Gastrocnemius medialis (tissue), 4 donors: Measurements from ENCODE around the gene PRSS57. TPM values are rescaled to one million over a fixed set of nuclear protein-coding genes. Genes with fewer than 3 reads are reported as not detected.

ENCODE experiments used
- ATAC-seq, 2 donors: fragments of 150-250 bp; one replicate each; pipeline ENCODE4 v1.9.1; 2016
- DNase-seq, 2 donors: peaks; one replicate each; pipeline ENCODE4 v3.0.0-alpha.2; 2019
- H3K27ac ChIP-seq, 4 donors: fragments of 200-600 bp; sonication (generic); 1 replicate in 1 of 4; 2 replicates in 3 of 4; pipeline ENCODE4 v1.5.1; 2016 to 2018; ENCODE audit warnings: mild to moderate bottlenecking in 2 of 4, moderate library complexity in 1 of 4
- H3K27me3 ChIP-seq, 3 donors: fragments of 200-600 bp; sonication (generic) in 2 of 3; 1 replicate in 1 of 3; 2 replicates in 2 of 3; pipeline versions ENCODE4 v1.5.1 to v1.6.0; 2016 to 2019; ENCODE audit warnings: mild to moderate bottlenecking in 1 of 3, moderate library complexity in 1 of 3
- H3K36me3 ChIP-seq, 2 donors: fragments of 200-600 bp; sonication (generic) in 1 of 2; one replicate each; pipeline ENCODE4 v1.5.1; 2017 to 2018
- H3K4me1 ChIP-seq, 2 donors: fragments of 200-600 bp; sonication (generic) in 1 of 2; one replicate each; pipeline ENCODE4 v1.5.1; 2016 to 2017; ENCODE audit warnings: mild to moderate bottlenecking in 2 of 2
- H3K4me3 ChIP-seq, 4 donors: fragments of 200-600 bp; sonication (generic) in 3 of 4; 1 replicate in 1 of 4; 2 replicates in 3 of 4; pipeline ENCODE4 v1.5.1; 2016 to 2019; ENCODE audit warnings: mild to moderate bottlenecking in 2 of 4
- H3K9me3 ChIP-seq, 3 donors: fragments of 200-600 bp; sonication (generic) in 2 of 3; 1 replicate in 1 of 3; 2 replicates in 2 of 3; pipeline ENCODE4 v1.5.1; 2016 to 2019
- POLR2A ChIP-seq, 2 donors: fragments of 450-650 bp; IDR thresholded peaks; one replicate each; pipeline ENCODE4 v1.6.1; 2017; ENCODE audit warnings: antibody characterized with exemption in 2 of 2, mild to moderate bottlenecking in 2 of 2, moderate library complexity in 2 of 2
- in situ Hi-C, 4 donors: fragments of 200-750 bp; cut with MboI; loops; one replicate each; pipeline versions ENCODE4 v1.15.0 to v1.8.0; 2017; ENCODE audit warnings: low sequenced_read_pairs in 4 of 4
- intact Hi-C: fragments of 100-400 bp; cut with DNase I; formaldehyde crosslinking; loops from one replicate; pipeline ENCODE4 v1.15.1; 2023; ENCODE audit warnings: low total_unique reads
- total RNA-seq, 4 donors: library from RNA; depleted of rRNA; stranded (reverse); fragments of >200 nt; gene quantifications; one replicate each; pipeline versions ENCODE4 v1.1.0 to v1.2.3, GENCODE V29; 2016
- TF ChIP-seq, protein P1 (sequence below), 5 experiments: fragments of 450-650 bp in 3 of 5; fragments of 200-600 bp in 2 of 5; sonication (generic) in 2 of 5; IDR thresholded peaks in 4 of 5; conservative IDR thresholded peaks in 1 of 5; 1 replicate in 4 of 5; 2 replicates in 1 of 5; pipeline ENCODE4 v1.5.1; 2016 to 2019; ENCODE audit warnings: antibody characterized with exemption in 5 of 5, mild to moderate bottlenecking in 3 of 5, moderate library complexity in 3 of 5

PRSS57 gene
- total RNA-seq, 4 donors from 2014 or later = not detected

DNA sequence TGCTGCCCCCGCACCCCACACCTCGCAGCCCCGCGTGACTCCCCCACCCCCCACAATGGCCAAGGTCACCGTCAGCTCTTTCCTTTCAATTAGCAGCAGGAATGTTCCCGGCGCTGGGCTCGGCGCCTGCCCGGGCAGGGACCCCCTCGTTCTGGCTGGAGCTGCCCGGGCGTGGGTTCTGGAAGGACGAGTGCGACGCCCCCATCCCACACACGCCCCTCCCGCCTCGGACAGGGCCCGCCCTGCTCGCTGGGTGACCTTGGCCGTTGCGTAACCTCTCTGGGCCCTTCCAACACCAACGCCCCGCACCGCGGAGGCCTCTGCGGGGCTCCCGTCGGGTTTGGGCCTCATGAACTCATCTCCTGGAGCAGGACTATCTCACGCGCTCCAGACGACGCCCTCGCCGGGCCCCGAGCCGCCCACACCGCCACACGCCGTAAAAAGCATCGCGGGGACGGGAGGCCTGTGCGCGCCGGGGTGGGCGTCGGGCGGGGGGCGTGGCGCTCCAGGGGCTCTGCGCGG lies 23.8 kb upstream of the PRSS57 start:
- peak in 1 of 2 donors; percentile 55 for DNase-seq
- intact Hi-C loops = no loop called here
- H3K27ac ChIP-seq = peak overlapping the region; percentile 42 to 62 (median 48)

DNA sequence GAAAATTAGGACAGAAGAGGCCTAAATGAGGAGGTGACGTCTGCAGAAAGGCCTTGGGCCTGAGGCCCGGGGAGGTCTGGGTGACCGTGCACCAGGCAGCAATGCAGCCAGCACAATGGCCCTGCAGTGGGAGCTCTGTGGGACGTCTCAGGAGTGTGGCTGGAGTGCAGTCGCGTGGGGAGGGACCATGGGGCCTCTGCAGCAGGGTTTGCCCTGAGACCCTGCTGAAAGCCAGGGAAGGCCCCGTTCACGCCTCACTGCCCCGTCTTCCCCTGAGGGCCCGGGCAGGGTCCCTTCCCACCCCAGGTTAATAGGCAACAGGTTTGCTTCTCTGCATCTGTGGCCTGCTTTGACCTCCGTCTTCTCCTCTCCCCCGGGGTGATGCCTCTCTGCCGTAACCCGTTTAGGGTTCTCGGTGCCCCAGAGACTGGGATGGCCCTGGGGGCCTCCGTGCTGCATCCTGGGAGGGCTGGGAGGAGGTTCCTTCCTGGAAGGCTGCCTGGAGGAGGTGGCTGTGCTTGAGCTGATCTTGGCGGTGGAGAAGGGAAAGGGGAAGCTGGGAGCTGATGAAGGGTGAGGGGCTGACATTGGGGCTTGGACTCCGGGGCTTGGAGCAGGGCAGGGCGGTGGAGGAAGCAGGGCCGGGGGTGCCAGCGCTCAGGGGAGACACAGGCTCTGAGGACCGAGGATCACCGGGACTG lies 23.1 kb upstream of the PRSS57 start:
- DNase-seq = no peak
- in situ Hi-C loops (no loop called here), intact Hi-C loops (no loop called here)
- H3K4me1 ChIP-seq = no peaks in the 10 kb centered on the region
- H3K36me3 ChIP-seq = no peaks in the 10 kb centered on the region
- H3K27ac ChIP-seq = peak overlapping the region in 3 of 4 donors; percentile 42 to 62 (median 53)
- no peak overlapping the region for H3K4me3 ChIP-seq
- no peak for ATAC-seq
- H3K27me3 ChIP-seq = peaks cover 6 to 18% (median 17%) of the 10 kb centered on the region in 3 donors
- H3K9me3 ChIP-seq = no peaks in the 10 kb centered on the region
- no peak for TF ChIP-seq POLR2A (IDR thresholded peaks at IDR 0.05)
- TF ChIP-seq, protein P1, sequence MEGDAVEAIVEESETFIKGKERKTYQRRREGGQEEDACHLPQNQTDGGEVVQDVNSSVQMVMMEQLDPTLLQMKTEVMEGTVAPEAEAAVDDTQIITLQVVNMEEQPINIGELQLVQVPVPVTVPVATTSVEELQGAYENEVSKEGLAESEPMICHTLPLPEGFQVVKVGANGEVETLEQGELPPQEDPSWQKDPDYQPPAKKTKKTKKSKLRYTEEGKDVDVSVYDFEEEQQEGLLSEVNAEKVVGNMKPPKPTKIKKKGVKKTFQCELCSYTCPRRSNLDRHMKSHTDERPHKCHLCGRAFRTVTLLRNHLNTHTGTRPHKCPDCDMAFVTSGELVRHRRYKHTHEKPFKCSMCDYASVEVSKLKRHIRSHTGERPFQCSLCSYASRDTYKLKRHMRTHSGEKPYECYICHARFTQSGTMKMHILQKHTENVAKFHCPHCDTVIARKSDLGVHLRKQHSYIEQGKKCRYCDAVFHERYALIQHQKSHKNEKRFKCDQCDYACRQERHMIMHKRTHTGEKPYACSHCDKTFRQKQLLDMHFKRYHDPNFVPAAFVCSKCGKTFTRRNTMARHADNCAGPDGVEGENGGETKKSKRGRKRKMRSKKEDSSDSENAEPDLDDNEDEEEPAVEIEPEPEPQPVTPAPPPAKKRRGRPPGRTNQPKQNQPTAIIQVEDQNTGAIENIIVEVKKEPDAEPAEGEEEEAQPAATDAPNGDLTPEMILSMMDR (IDR thresholded peaks at IDR 0.05 in 4 of 5, conservative IDR thresholded peaks at IDR 0.05 in 1 of 5) = no peak

More for the DNA sequence above, 23.8 kb upstream of the PRSS57 start:
- Histone ChIP-seq H3K4me3 (no peak overlapping the region), H3K9me3 (no peaks in the 10 kb centered on the region), H3K4me1 (no peaks in the 10 kb centered on the region), H3K36me3 (no peaks in the 10 kb centered on the region), H3K27me3 (peaks cover 6 to 18% (median 17%) of the 10 kb centered on the region in 3 donors)
- in situ Hi-C loops = no loop called here
- no peak for TF ChIP-seq POLR2A (IDR thresholded peaks at IDR 0.05)
- TF ChIP-seq, protein P1 (IDR thresholded peaks at IDR 0.05 in 4 of 5, conservative IDR thresholded peaks at IDR 0.05 in 1 of 5) = no peak
- peak; percentile 18 to 36 for ATAC-seq

DNA sequence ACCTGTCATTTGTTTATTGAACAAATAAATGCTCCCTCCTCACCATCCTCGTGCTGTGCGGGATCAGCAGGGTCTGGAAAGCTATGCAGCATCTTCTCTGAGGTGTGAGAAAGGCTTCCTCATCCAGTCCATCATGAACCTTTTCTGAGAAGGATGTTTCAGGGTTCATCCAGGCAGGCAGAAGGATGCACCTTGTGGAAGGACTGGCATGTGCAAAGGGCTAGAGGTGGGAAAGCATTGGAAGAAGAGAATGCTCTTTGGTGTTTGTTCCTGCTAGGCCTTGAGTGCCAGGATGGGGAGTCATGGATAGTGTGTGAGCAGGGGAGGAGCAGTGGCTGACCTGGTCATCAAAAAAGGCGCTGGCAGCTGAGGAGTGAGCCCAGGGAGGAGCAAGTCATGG lies 20.1 kb upstream of the PRSS57 start:
- no peak overlapping the region for H3K4me3 ChIP-seq
- H3K9me3 ChIP-seq = no peaks in the 10 kb centered on the region
- no peak for TF ChIP-seq POLR2A (IDR thresholded peaks at IDR 0.05)
- TF ChIP-seq, protein P1 (IDR thresholded peaks at IDR 0.05 in 4 of 5, conservative IDR thresholded peaks at IDR 0.05 in 1 of 5) = no peak
- no peak overlapping the region for H3K27ac ChIP-seq
- DNase-seq (no peak), ATAC-seq (no peak)
- in situ Hi-C loops (no loop called here), intact Hi-C loops (no loop called here)
- H3K27me3 ChIP-seq = peaks cover 6 to 17% (median 15%) of the 10 kb centered on the region in 3 donors
- H3K4me1 ChIP-seq = no peaks in the 10 kb centered on the region
- no peaks in the 10 kb centered on the region for H3K36me3 ChIP-seq

DNA sequence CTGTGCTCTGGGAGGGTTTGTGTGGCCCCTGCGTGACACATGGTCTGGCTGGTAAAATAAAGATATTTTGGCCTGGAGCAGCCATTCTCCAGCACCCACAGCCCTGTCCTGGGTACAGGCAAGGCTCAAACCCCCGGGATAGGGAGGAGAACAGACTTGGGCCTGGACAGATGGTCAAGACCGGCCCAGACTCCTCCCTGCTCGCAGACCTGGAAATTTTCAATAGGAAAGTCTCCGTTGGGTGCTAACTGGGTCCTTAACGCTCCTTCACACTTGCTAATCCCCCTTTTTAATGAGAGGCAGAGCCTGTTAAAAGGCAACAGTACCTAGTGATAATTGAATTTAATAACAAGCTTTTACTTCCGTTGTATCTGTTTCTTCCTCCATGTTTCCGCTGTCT lies 16.0 kb upstream of the PRSS57 start:
- H3K4me1 ChIP-seq = no peaks in the 10 kb centered on the region
- ATAC-seq (no peak), DNase-seq (no peak)
- H3K36me3 ChIP-seq = no peaks in the 10 kb centered on the region
- in situ Hi-C loops (no loop called here), intact Hi-C loops (no loop called here)
- peaks cover 5 to 33% (median 29%) of the 10 kb centered on the region in 3 donors for H3K27me3 ChIP-seq
- no peak for TF ChIP-seq POLR2A (IDR thresholded peaks at IDR 0.05)
- TF ChIP-seq, protein P1 (IDR thresholded peaks at IDR 0.05 in 4 of 5, conservative IDR thresholded peaks at IDR 0.05 in 1 of 5) = no peak
- no peak overlapping the region for H3K4me3 ChIP-seq
- no peaks in the 10 kb centered on the region for H3K9me3 ChIP-seq
- H3K27ac ChIP-seq = peak overlapping the region; percentile 80 to 83 (median 82)
